ENCODE data around the gene TBC1D14.

DNA sequence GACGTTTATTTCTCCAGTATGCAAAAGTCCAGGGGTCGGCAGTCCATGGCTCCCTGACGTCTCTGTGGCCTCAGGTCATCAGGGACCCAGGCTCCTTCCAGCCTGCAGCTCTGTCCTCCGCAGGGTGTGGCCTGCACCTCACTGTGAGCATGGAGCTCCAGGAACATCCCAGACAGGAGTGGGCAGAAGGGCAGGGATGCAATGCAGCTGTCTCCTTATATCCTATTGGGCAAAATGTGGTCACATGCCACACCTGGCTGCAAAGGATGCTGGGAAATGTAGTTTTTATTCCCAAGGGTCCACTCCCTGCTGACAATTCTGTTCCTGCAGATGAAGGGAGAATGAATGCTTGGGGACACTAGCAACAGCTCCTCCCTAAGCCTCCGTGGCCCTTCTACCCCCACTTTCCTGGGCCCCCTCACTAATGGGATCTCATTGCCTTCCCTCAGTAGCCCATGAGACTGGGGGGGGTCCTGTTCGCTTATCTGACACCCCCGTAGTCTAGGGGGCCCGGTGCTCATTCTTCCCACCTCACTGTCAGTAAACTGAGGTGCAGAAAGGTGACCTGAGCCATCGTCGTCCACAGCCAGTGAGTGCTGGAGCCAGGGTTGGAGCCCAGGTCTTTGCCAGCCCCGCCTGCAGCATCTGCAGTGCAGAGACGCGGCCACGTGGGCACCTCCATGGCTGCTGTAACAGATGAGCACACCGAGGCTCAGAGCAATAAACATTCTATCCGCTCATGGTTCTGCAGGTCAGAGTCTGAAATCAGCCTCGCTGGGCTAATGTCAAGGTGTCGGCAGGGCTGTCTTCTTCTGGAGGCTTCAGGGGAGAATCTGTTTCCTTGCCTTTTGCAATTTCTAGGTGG is 164.1 kb downstream of the TBC1D14 start:
- TF ChIP-seq, protein P1, sequence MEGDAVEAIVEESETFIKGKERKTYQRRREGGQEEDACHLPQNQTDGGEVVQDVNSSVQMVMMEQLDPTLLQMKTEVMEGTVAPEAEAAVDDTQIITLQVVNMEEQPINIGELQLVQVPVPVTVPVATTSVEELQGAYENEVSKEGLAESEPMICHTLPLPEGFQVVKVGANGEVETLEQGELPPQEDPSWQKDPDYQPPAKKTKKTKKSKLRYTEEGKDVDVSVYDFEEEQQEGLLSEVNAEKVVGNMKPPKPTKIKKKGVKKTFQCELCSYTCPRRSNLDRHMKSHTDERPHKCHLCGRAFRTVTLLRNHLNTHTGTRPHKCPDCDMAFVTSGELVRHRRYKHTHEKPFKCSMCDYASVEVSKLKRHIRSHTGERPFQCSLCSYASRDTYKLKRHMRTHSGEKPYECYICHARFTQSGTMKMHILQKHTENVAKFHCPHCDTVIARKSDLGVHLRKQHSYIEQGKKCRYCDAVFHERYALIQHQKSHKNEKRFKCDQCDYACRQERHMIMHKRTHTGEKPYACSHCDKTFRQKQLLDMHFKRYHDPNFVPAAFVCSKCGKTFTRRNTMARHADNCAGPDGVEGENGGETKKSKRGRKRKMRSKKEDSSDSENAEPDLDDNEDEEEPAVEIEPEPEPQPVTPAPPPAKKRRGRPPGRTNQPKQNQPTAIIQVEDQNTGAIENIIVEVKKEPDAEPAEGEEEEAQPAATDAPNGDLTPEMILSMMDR (conservative IDR thresholded peaks at IDR 0.05; ENCODE audit: low read length), result no peak
- no peak for TF ChIP-seq EZH2phosphoT487 (IDR thresholded peaks at IDR 0.05; ENCODE audit: borderline replicate concordance, low read depth, low read length)
